Liver (tissue), 3 donors: ENCODE measurements around the gene CD248.

Experiments
- ATF3 ChIP-seq: IDR thresholded peaks from 2 replicates; pipeline ENCODE4 v1.6.1; 2016; ENCODE audit warnings: antibody characterized with exemption
- CTCF ChIP-seq: fragments of 150-350 bp; IDR thresholded peaks from 2 replicates; pipeline ENCODE4 v1.5.1; 2017; ENCODE audit warnings: improper control_type of control experiment, low read depth, low read length; ENCODE audit not compliant: missing input control
- FOXA2 ChIP-seq: IDR thresholded peaks from 2 replicates; pipeline ENCODE4 v1.6.1; 2016; ENCODE audit warnings: antibody characterized with exemption
- JUND ChIP-seq, 2 donors: IDR thresholded peaks; 2 replicates each; pipeline ENCODE4 v1.6.1; 2016; ENCODE audit warnings: antibody characterized with exemption in 2 of 2
- TAF1 ChIP-seq: conservative IDR thresholded peaks from 2 replicates; pipeline ENCODE4 v1.6.1; 2016; ENCODE audit warnings: antibody characterized with exemption, mild to moderate bottlenecking
- TF ChIP-seq, protein P1 (sequence below): IDR thresholded peaks from 2 replicates; pipeline ENCODE4 v1.6.1; 2016; ENCODE audit warnings: antibody characterized with exemption, mild to moderate bottlenecking
- donor health status: healthy.
- donor health status: healthy.

- TF ChIP-seq ATF3 (no peak), TAF1 (no peak), CTCF (no peak), FOXA2 (no peak), JUND (IDR thresholded peaks at IDR 0.05) (no peak)
- TF ChIP-seq, protein P1, sequence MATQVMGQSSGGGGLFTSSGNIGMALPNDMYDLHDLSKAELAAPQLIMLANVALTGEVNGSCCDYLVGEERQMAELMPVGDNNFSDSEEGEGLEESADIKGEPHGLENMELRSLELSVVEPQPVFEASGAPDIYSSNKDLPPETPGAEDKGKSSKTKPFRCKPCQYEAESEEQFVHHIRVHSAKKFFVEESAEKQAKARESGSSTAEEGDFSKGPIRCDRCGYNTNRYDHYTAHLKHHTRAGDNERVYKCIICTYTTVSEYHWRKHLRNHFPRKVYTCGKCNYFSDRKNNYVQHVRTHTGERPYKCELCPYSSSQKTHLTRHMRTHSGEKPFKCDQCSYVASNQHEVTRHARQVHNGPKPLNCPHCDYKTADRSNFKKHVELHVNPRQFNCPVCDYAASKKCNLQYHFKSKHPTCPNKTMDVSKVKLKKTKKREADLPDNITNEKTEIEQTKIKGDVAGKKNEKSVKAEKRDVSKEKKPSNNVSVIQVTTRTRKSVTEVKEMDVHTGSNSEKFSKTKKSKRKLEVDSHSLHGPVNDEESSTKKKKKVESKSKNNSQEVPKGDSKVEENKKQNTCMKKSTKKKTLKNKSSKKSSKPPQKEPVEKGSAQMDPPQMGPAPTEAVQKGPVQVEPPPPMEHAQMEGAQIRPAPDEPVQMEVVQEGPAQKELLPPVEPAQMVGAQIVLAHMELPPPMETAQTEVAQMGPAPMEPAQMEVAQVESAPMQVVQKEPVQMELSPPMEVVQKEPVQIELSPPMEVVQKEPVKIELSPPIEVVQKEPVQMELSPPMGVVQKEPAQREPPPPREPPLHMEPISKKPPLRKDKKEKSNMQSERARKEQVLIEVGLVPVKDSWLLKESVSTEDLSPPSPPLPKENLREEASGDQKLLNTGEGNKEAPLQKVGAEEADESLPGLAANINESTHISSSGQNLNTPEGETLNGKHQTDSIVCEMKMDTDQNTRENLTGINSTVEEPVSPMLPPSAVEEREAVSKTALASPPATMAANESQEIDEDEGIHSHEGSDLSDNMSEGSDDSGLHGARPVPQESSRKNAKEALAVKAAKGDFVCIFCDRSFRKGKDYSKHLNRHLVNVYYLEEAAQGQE: no peak
Measured at GRCh38 chr11:66321606-66322005, 4.8 kb upstream of the CD248 start.
